Anterior cingulate cortex (tissue), 58 donors: Measurements from ENCODE around the gene OSR1.
A peak's percentile ranks its signal among the peaks of the same experiment; 100 is the strongest.
"Not testable (repeated sequence)": the region's sequence is repeated elsewhere in the genome, so short reads cannot be mapped to it uniquely, and the experiment has no call there.

Experiments
- DNase-seq, 58 donors: peaks; one replicate each; lab custom pipeline; 2025; lab: John Stamatoyannopoulos, UW

Gene OSR1

GRCh38 chr2:19358242-19359020, at the start of gene OSR1:
TSS of gene OSR1 (minus strand) at chr2:19358623. CDS start at chr2:19353805, 4,818 bp downstream.
- no peak for DNase-seq

DNA sequence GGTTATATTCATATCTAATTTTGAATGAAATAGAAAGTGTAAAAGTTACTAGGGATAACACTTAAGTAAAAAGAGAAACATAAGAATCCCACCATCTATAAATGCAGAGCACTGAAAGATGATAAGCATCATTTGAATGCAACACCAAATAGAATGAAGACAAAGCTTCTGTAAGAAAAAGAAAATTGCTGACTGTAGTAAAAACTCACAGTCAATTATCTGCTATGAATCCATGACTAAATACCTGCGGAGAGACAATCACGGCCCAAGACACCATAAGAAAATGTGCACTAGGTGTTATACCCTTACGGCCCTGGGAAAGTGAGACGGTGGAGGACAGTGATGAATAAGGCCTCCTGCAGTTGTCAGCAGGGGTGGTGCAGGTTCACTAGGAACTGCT, 45.4 kb upstream of the OSR1 start:
- DNase-seq = no peak

DNA sequence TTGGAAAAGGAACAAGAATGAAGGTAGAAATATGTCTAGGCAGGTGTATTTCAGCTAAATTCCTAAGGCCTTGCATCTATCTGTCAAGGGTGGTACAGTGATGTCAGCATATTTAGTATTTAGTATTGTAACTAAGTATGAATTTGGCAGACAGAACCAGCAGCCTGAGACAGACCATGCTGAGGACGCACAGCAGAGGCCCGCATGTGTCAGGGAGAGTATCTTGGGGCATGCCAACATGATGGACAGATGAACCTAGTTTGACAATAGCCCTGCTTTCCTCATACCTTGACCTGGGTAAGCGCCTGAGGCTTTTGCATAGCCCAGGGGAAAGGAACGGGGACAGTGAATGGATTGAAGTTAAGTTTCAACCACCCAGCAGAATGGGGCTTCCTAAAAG, 33.8 kb upstream of the OSR1 start:
- no peak for DNase-seq

- DNase-seq = not testable (repeated sequence)
Measured at GRCh38 chr2:19389469-19389868, 31.0 kb upstream of the OSR1 start.

DNA sequence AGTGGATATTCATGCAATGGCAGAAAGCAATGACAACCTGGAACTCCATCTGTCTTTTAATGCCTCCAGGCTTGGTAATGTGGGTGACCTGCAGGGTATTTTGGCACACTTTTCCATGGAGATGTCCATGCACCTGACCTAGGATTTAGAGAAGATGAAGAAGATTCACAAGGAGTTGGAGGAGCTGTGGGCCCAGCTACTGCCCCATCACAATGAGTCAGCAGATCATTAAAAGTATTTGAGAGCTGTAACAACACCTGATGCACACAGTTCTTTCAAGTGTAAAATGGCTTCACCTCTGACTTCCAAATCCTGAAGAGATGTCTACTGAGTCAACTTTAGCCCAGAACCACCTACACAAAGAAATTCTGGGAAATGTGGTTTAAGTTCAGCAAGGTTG, 22.1 kb upstream of the OSR1 start:
- DNase-seq = no peak

DNA sequence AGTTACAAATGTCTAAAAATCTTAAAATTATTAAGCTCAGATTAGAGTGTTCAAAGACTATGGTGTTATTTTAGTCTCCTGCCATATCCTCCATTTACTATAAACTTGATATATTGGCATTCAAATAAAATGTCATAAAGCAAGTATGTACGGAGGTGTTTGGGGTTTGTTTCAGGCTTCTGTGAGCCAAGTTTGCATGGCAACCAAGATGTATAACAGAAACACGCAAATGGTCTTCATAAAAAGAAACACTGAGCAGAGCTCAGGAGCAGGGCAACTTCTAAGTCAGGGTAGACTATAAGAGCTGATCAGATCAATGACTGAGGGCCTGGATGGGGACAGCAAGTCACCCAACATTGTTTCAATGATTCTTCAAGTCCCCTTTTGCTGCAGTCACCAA, 20.5 kb upstream of the OSR1 start:
- DNase-seq = no peak

DNA sequence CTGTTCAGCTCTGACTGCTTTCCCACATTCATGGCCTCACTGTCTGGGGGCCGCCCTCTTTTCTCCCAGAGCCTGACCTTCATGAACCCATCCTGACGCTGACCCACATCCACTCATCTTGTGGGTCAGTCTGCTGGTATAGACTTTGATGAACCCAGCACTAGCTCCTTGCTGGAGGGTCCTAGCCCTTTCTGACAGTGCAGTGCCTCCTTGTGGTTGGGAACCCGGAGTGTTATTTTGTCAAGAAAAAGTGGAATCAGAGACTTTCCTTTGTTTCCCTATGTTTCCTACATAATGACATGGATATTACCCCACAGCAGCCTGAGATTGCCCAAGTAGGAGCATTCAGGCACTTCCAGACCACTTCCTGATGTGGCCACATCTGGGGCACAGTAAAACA, 19.3 kb upstream of the OSR1 start:
- no peak for DNase-seq

GRCh38 chr2:19373352-19373751, 14.9 kb upstream of the OSR1 start:
- DNase-seq = no peak

DNA sequence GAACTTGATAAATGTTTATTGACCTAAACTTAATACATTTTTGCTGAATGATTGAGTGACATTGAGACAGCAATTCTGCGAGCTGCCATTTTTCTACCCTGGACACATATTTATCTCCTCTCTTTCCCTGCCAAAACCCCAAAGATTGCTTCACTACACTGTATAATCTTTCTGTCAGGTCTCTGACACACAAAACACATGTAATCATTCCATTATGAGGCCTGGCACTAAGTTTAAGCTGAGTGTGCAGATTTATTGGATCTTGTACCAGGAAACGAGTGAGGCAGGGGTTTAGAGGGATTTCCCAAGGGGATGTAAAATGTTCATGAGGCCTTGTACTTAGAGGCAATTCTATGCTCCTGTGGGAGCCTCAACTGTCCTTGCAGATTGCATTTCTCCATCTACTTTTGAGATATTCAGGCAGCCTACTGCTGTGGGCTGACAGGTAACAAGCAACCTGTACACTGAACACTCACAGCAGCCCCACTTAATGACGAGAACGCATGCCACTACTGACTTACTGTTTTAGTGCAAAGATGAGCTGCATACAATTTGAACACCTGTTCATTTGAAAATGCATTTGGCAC, 13.7 kb upstream of the OSR1 start:
- DNase-seq = no peak

DNA sequence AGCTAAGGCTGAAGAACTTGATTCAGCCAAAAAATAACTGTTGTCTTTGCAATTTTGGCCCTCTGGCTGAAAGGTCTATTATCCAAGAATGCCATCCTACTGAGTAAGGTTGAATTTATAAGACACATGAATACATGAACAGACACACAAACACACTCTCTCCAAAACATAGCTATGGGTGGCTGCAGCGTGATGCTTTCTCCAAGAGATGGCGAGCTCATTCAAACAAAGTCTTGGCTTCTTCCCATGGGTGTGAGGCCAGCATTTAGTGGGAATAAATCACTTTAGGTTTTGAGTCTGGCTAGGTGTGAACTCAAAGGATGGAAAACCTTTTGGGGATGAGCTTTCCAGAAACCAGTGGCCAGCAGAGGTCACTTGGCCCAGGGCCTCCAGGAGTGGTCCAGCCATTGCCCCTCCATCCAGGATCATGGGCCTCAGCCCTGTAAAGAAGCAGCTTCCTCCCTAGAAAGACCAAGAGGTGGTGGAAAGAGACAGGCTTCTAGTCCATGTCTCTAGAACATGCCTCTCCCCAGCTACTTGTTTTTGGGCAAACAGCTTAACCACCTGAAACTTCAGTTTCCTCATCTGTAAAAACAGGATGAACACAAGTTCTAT, 11.0 kb upstream of the OSR1 start:
- DNase-seq = no peak

- DNase-seq = no peak
Measured at GRCh38 chr2:19368760-19369159, 10.3 kb upstream of the OSR1 start.

DNA sequence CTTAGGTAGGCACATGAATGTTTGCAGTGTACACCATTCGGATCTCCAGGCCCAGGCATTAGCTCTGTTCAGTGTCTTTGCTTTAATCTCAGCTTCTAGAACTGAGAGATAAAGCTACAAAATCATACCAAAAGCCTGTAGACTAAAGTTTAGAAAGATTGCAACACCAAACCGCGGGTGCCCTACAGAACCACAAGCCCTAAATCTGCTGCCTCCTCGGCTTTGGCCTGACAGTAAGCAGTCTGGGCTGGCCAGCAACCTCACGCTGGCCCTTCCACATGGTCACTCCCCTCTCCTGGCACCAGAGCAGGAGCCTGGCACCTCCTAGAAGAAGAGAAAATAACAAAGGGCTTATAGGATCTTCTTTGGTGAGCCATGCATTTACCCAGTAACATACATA, 8.9 kb upstream of the OSR1 start:
- no peak for DNase-seq

DNA sequence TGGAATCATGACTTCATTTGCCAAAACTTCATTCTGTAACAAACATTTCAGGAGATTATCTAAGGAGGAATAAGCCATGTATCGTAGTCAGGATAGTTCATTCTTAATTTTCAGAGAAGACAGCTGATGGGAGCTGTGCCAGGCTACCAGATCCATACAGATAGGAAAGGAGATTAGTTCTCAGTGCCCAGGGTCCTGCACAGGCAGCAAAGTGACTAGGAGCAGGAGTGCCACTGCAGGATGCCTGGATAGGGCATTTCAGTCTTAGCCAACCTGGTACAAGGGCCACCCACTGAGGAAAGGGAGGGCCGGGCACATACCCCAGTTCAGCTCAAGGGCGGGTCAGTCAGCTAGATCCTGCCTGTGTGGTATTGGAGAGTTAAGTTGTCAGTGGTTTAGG, 6.7 kb upstream of the OSR1 start:
- no peak for DNase-seq

GRCh38 chr2:19364014-19364413, 5.6 kb upstream of the OSR1 start:
- no peak for DNase-seq

DNA sequence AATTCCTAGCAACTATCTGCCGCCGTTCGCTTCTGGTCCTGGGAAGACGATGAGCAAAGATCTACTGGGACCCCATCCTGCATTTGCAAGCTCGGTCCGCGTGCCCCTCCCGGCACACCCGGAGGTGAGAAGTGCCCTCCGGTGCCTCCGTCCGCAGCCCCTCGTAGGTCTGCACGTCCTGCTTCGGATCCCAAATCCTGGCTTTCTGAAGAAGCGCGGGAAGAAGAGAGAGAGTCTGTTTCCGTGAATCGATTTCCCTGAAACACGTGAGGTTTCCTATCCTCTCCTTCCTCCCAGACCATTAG, 5.0 kb upstream of the OSR1 start:
- no peak for DNase-seq

DNA sequence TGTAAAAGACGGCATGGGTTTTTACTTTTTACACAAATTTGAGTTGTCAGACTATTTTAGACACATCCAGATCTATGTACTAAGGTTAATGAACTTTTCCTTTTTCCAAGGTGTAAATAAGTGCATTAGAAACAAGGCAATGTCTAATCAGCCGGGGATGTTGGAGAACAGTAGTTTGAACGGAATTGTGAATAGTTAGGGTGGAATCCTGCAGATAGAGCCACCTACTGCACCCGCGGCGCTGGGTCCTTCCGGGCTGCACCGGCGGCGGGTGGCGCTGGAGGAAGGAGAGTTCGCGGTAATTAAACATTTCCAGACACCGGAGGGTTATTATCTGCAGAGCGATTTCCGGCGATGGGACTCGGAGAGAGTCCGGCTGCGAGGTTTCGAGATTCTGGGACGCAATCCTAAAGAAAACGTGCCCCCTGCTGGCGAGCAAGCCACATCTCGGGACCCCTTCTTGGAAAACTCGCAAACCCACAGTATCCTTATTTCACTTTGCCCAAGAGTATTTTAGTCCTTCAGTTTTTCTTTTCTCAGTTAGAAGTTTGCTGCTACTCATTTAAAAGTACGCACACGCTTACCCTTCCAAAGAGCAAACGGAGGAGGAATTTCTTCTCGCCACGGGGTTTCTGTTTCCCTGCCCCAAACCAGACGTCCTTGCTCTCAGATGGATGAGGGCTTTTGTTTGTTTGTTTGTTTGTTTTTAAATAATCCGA, 4.5 kb upstream of the OSR1 start:
- peak in 30 of 58 donors; percentile 4 to 64 (median 34) for DNase-seq

DNA sequence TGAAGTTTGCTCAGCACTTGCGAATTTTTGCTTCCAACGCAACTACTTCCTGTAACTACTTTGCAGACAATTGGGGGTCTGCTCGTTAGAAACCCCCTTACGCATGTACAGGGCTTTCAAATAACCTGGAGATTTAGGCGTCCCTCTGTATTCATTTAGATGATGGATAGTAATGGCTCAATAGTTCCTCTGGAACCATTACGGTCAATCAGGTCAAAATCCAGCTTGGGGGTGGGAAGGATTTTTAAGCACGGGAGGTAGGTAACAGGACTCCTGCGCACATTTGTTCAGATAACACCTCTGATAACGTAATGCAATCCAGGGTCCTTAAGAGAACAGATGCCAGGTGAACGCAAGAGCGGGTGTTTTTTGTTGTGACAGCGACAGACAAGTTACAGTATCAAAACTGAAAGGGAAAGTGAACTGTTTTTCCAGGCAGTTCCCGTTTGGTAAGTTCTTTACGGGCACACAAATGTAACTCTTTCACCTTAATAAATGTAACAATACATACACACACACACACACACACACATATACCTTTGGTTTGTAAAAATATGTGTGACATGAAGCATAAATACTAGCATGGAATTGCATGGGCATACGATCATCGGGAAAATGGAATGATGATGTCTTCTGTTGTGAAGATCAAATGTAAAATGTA, 3.8 kb upstream of the OSR1 start:
- DNase-seq = no peak

GRCh38 chr2:19361325-19361990, 3.0 kb upstream of the OSR1 start:
- no peak for DNase-seq

DNA sequence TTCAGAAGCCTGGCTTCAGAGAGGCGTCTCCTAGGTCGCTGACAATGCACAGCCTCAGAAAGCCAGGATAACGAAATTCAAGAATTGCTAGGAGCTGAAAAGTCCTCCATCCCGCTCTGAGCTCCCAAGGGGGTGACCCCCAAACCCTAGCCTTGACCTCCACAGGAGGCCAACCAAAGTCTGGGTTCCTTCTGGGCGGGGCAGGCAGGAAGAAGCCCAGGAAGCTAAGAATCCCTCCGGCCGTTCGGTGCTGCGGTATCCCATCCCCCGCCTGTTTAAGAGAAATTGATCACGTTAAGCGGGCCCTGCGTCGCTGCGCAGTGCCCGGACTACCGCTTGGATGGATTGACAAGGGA, 2.5 kb upstream of the OSR1 start:
- DNase-seq = no peak

DNA sequence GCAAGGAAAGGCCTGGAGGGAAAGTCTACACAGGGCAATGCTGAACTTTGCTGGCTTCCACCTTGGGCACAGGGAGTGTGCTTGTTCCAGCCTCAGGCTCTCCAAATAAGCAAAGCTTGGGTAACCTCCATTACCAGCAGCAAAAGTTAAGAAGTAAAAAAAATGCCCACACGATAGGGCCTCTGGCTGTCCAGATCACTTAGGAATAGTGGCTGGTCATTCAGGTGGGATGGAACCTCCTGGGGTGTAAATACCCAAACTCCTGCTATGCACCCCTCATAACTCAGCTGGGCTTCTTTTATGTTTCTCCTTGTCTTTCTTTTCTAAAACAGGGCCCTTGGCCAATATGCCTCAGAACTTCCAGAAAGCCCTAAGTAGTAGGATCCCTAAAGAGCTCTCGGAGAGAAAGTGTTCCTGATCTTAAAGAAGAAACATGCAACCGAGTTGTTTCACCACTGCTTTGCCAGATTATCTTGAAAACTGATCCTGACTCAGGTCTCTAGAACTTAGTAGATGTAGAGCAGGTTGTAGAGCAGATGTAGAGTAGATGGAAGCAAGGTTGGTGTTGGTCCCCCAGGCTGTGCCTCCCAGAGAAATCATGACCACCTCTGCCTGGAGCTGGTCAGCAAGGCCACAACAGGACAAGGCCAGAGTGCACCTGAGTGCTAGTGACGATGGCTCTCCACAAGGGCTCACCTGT, 2.0 kb upstream of the OSR1 start:
- no peak for DNase-seq
